H54 (cell line): ENCODE measurements around the gene PZP.

Experiments used
- DNase-seq: peaks from one replicate; pipeline ENCODE4 v3.0.0; 2011; ENCODE audit warnings: low spot score, mixed read lengths; ENCODE audit not compliant: insufficient read length
- FAIRE-seq: peaks from 3 replicates; lab custom pipeline; 2011; peaks lifted over from hg19 to GRCh38; lab: Jason Lieb, UNC
- POLR2A ChIP-seq: IDR thresholded peaks from 2 replicates; pipeline ENCODE4 v1.6.1; 2011; ENCODE audit warnings: low read depth, mild to moderate bottlenecking, low read length

The PZP gene

DNA sequence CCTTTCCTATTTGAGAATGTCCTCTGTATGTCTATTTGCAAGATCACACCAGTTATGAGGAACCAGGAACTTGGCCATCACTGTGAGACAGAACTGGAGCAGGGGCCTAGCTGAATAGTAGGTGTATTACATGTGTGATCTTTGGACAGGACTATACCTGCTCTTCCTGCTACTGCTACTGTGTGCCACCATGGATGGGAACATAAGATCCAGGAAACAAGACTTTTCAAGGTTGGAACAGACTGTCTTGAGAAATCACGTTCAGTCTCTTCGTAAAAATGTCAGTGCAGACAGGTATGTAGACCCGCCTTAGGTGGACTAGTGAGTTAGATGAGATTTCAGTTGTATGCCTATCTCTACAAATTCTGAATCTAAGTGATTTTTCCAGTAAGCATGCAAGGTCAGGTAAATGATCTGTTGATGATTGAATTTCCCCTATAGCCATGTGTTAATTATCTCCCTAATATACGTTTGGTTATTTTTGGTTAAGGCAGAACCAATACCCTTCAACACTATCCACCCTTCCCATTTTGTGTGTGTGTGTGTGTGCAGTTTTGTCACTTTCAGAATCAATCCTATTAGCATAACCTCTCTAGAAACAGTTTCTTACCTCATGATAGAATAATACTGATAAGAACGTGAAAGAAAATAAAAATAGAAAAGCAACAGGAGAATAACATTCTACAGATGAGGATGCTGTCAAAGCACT lies 99.5 kb downstream of the PZP start:
- no peak for TF ChIP-seq POLR2A
- FAIRE-seq (no peak), DNase-seq (no peak)

DNA sequence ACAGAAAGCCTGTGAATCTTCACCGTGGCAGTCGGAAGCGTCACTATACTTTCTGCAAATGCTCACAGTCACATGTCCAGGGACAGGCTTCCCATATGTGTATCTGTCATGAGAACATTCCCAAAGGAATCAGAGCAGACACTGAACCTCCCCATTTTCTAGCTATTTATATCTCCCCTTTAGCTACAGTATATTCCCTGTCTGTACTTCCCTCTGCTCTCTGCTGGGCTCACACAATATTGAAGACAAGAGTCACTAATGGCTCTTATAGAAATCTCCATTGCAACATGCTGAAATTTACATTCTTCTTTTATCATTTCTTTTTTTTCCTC lies 100.7 kb downstream of the PZP start:
- FAIRE-seq (no peak), DNase-seq (no peak)
- TF ChIP-seq POLR2A: no peak

DNA sequence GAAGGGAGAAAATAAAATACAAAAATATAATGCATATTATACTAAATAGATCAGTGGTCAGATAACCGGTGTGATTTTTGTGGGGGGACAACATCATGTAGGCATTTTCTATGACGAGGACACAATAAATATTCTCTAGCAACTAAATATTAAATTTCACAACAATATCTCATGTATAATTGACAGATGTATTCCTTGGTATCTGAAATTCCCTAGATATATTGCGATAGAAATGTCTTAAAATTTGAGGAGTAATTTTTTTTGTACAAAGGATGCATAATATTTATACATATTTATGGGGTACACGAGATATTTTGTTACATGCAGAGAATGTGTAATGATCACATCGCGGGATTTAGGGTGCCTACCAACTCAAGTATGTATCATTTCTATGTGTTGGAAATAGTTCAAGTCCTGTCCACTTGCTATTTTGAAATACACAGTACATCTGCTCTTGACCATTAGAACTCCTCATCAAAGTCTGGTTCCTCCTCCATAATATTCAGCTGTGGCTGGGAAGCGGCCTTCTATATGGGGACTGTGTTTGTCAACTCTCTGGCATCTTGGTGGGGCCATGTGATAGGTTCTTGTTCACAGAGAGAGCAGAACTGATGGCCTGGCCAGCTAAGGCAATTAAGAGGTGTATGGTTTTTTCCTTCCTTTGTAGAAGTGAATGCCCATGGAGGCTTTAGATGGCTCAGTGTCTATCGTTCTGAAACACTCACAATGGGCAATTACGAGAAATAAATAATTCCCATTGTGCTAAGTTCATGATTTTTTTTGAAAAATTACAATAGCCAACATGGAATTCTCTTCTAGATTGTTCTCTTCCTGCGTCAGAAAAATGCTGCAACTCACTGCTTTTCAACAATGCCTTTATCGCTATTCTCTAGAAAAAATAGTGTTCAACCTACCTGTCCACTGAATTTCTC lies 101.3 kb downstream of the PZP start:
- FAIRE-seq (no peak), DNase-seq (no peak)
- TF ChIP-seq POLR2A: no peak

DNA sequence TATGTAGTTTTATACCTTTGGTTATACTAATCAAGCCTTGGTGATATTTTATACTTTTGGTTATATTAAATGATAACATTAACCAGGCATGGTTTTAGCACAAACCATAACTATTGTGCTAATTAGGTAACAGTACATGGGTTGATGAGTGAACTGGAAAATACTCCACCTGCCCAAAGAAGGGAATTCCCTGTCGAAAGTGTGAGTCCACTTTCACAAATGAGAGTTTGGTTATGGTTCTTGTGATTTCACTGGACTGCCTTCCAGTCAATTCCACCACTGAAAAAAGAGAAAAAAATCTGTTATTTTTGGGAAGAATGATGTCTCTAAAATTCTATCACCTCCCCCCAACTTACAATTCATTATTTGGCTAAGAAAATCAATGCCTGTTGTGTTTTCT lies 102.1 kb downstream of the PZP start:
- FAIRE-seq: no peak
- no peak for DNase-seq
- TF ChIP-seq POLR2A: no peak

DNA sequence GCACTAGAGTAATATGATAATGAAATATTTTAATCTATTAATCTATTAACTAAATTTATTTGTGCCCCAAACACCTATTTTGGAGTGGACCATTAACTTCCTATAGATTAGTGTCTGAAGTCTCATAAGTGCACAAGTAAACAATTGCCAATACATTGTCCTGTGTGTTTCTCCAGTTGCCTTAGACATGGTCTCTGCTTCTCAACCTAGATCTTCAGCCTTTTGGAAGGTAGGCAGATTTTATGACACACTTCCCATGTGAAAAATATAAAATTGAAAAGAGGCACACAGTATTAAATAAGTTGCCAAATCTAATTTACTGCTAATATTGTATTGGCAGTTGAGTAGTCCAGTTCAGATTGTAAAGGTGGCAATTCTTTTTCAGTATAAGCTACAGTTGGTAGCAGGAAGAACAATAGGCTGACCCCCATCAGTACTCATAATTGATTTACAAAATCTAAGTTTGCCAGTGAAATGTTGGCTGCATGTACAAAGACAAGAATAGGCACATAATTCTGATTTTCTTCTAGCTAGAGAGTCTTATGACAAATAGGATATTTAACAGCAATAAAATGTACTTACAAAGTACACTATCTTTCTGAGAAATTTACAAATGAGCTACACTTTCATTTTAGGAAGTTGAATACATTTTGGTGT lies 103.3 kb downstream of the PZP start:
- no peak for TF ChIP-seq POLR2A
- DNase-seq: no peak
- FAIRE-seq: no peak

DNA sequence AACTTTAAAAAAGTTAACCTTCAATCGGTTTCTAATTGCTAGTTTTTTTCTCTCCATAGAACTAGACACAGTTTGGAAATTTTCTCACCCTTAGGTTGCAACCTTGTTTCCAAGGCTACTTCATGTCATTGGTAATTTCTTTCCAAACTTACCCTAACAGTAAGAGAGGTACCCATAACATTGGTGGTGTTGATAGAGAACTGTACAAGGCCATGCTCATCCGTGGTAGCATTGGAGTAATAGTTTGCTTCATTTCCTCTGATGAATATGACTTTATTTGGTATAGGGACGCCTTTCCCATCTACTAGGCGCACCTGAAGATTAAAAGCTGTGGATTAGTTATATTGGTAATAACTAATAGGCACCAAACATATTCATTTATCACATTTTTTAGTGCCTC lies 104.1 kb downstream of the PZP start:
- DNase-seq: no peak
- FAIRE-seq: no peak
- no peak for TF ChIP-seq POLR2A

DNA sequence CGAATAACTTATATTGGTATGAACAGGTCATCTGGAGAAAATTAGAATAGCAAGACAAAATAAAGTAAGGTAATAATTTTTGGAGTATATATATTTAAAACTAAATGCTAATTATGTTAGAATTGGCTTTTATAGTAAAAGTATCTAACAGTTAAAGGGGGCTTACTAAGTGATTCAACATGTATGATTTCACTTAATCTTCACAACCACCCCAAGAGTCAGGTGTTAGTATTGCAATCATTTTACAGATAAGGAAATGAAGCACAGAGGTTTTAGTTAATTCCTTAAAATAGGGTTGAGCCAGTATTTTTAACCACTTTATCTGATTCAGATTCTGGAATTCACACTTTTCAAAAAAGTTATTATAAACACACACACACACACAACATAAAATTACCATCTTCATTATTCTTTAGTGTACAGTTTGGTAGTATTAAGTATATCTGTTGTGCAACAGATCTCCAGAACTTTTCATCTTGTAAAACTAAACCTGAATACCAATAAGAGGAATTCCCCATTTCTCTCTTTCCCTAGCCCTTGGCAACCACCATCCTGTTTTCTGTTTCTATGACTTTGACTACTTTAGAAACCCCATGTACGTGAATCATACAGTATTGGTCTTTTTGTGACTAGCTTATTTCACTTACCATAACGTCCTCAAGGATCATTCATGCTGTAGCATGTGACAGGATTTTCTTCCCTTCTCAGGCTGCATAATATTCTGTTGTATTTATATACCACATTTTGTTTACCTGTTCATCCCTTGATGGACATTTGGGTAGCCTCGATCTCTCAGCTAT lies 104.9 kb downstream of the PZP start:
- no peak for TF ChIP-seq POLR2A

DNA sequence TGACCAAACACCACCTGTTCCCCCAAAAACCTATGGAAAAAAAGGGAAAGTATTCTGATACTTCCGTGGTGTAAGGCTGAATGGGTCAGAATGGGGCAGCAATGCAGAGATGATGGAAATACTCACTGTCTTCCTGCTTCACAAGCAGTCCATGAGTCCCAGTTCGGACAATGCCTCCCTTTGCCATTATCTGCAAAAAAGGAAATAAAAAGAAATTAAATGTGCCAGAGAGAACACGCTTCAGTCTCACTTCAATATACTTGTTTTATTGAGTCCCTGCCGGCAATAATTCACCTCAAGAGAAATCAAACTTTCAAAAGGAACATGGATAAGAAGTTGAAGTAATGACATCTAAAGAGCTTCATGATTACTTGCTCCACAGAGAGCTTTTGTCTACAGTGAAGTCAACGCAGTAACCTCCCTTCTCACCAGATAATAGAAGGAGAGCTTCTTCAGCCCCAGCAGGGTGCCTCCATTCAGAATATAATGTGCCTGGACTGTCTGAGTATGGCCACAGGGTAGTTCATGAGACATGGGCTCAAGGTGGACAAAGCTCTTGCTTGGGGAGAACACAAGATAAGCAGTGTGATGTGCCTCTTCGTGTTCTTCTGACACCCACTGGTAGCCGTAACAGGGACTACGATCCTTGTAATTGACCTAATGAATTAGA lies 107.0 kb downstream of the PZP start:
- DNase-seq: no peak
- no peak for TF ChIP-seq POLR2A
- FAIRE-seq: no peak

More for the DNA sequence above, 104.9 kb downstream of the PZP start:
- FAIRE-seq (no peak), DNase-seq (no peak)

DNA sequence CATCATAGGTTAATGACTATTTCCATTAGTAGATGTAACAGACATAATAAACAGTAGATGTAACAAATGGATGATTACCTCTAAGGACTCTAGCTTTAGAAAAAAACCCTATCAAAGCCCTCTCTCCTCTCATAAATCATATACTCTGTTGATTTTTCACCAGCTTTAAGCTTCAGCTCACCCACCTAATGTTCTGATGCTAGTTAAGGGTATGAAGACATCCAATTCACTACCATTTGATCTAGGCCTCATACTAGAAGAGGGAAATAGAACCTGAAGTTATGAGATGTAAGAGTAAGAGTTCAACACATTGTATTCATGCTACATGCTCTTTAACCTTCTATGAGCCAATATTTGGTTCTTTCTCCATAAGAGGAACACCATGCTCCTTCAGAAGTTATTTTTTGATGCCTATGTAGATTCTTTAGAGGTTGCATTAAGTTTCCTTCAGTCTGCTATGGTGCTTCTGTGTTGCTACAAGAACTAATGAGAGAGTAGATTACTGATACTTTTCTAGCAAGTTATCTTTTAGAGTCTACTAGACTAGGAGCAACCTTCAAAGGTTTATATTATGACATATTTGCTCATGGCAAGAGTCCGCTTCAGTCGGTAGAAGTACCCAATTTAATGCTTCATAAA lies 108.5 kb downstream of the PZP start:
- TF ChIP-seq POLR2A: no peak
- FAIRE-seq: no peak

More for the DNA sequence above, 108.5 kb downstream of the PZP start:
- no peak for DNase-seq
